Placental epithelial cell (primary cell): Measurements from ENCODE around the gene TBC1D3H. TPM values are rescaled to one million over a fixed set of nuclear protein-coding genes. Genes with fewer than 3 reads are reported as not detected.

ENCODE experiments used
- small RNA-seq: library from RNA; depleted of rRNA; stranded (forward); fragments of <200 nt; gene quantifications from one replicate; pipeline ENCODE3, GENCODE V24; 2012
- total RNA-seq: library from RNA; depleted of rRNA; stranded (reverse); fragments of >200 nt; gene quantifications from 2 replicates; pipeline ENCODE4 v1.2.3, GENCODE V29; 2012

The TBC1D3H gene
- total RNA-seq = not detected in 2 replicates

DNA sequence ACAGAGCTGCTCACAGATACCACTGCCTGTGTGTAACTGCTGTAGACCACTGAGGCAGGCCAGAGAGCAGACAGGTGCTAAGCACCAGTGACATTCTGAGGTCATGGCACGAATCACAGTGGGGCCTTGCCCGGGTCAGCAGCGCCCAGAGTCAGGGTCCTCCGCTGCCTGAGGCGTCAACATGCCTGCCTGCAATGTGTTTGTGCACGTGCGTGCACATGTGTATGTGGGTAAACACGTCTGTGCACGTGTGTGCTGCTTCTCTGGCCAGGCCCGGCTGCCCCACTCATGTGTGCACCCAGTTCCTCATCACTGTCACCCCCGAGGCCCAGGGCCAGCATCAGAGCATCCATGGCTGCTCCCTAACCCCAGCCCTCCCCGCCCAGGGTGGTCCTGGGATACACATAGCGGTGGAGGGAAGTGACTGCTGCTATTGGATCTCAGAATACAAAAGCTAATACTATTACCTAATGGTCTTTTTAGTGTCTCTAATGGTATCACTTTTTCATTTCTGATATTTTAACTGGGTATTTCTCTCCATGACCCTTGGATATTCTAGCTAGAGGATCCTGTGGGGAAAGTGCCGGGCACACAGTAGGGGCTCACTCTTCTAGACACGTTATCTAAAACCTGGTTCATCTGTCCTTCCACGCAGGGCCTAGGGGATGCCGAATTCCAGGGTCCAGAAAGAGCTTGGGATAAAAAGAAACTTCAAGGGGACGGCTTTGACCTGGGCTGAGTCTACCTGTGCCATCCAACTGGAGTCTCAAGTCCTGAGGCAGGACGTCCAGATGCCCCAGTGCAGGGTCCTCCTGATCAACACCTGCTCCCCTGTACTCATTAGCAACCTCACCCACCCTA is at the start of gene TBC1D3H:
Gene TBC1D3H, minus strand, starts transcription at position 51 of the 861 bp plus-strand sequence. CDS start 1,540 bp downstream, outside the sequence.

Small RNAs within 50 kb of the gene (small RNA-seq; reads per million reads assigned to genes)
- not detected for gene RNU6-1192P

Other genes starting within 250 kb of the TBC1D3H start
- gene TBC1D3B, start 211.8 kb downstream of the TBC1D3H start, total RNA-seq = 1.2 and 5.9 TPM in 2 replicates
- gene CCL3L1, start 191.7 kb downstream of the TBC1D3H start, total RNA-seq = not detected in 2 replicates
- gene CCL4L2, start 177.4 kb downstream of the TBC1D3H start, total RNA-seq = not detected in 2 replicates
- gene TBC1D3I, start 123.9 kb downstream of the TBC1D3H start, total RNA-seq = under 0.01 TPM in 1 of 2 replicates, not detected in the other
- gene TBC1D3G, start 64.6 kb downstream of the TBC1D3H start, total RNA-seq = not detected in 2 replicates
- 21.5 and 36.5 TPM in 2 replicates for gene ZNHIT3, start 98.2 kb upstream of the TBC1D3H start, total RNA-seq
- gene MYO19, start 146.4 kb upstream of the TBC1D3H start, total RNA-seq = 70.1 and 80.1 TPM in 2 replicates
- gene PIGW, start 146.6 kb upstream of the TBC1D3H start, total RNA-seq = 3.1 and 11.3 TPM in 2 replicates
- 41.9 and 57.7 TPM in 2 replicates for gene GGNBP2, start 156.5 kb upstream of the TBC1D3H start, total RNA-seq
- 4.7 and 5.6 TPM in 2 replicates for gene DHRS11, start 203.4 kb upstream of the TBC1D3H start, total RNA-seq
- gene MRM1, start 213.1 kb upstream of the TBC1D3H start, total RNA-seq = 3.1 and 3.8 TPM in 2 replicates